LNCAP (cell line): ENCODE results near the gene IRAK2.

Experiments
- TF ChIP-seq, protein P1 (sequence below): fragments of 450-650 bp; IDR thresholded peaks from 2 replicates; pipeline ENCODE4 v1.5.1; 2017; ENCODE audit warnings: mild to moderate bottlenecking

IRAK2 gene

DNA sequence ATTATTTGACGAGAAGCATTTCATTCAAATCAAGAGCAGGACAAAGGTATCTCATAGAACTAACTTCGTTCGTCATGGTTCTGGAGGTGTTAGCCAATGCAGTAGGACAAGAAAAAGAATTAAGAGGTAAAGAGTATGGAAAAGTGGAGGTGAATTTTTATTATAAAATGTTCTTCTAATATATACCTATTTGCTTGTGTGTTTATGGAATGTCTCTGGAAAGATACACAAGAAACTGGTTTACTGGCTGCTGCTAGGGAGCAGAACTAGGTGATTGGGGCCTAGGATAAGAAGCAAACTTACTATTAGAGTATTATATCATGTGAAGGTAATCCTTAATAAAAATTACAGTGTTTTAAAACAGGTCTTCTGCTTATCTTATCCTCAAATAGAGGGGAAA lies 52.6 kb downstream of the IRAK2 start:
- TF ChIP-seq, protein P1, sequence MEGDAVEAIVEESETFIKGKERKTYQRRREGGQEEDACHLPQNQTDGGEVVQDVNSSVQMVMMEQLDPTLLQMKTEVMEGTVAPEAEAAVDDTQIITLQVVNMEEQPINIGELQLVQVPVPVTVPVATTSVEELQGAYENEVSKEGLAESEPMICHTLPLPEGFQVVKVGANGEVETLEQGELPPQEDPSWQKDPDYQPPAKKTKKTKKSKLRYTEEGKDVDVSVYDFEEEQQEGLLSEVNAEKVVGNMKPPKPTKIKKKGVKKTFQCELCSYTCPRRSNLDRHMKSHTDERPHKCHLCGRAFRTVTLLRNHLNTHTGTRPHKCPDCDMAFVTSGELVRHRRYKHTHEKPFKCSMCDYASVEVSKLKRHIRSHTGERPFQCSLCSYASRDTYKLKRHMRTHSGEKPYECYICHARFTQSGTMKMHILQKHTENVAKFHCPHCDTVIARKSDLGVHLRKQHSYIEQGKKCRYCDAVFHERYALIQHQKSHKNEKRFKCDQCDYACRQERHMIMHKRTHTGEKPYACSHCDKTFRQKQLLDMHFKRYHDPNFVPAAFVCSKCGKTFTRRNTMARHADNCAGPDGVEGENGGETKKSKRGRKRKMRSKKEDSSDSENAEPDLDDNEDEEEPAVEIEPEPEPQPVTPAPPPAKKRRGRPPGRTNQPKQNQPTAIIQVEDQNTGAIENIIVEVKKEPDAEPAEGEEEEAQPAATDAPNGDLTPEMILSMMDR: no peak

DNA sequence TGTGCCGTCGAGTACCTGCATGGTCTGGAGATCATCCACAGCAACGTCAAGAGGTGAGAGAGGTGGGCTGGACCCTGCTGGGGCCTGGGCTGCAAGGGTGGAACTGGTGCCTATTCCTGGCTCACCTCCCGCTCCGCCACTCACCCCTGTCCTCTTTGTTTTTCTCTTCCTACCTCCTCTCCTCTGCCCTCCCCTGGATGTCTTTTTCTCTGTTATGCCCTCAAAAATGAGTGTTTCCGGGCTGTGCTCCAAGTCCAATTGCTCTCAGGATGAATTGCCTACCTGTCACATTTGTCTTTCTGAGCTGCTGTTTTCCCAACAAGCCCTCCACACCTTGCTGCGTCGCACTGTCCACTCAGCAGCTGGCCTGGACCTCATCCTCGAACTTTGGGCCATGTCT lies 55.0 kb downstream of the IRAK2 start:
- TF ChIP-seq, protein P1: no peak

DNA sequence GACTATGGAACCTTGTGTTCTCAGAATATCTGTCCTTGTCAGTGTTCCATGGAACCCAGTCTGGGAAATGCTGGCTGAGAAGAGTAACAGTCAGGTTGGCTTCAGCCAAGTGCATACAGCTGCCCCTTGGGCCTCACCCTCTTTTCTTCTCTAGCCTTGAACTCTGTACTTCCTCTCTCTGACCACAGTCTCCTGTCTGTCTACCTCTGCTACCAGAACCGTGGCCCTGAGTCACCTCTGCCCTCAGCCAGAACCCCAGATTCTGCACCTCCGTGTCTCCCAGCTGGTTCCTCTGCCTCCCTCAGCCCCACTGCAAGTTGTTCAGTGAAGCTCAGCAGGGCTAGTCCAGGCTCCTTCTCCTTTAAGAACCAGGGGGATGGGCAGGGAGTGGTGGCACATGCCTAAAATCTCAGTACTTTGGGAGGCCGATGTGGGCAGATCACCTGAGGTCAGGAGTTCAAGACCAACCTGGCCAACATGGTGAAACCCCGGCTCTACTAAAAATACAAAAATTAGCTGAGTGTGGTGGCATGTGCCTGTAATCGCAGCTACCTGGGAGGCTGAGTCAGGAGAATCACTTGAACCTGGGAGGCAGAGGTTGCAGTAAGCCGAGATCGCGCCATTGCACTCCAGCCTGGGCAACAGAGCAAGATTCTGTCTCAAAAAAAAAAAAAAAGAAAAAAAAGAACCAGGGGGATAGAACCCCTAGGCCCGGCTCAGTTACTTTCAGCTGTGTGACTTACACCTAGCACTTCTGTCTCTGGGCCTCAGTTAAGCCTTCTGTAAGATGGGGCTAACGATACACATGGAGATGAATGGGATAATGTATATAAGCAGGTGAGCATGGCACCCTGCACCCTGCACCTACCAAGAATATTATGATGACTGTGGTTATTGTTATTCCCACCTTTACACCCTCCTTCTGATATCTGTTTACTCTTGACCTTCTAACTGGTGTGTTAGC lies 59.2 kb downstream of the IRAK2 start:
- TF ChIP-seq, protein P1: no peak

DNA sequence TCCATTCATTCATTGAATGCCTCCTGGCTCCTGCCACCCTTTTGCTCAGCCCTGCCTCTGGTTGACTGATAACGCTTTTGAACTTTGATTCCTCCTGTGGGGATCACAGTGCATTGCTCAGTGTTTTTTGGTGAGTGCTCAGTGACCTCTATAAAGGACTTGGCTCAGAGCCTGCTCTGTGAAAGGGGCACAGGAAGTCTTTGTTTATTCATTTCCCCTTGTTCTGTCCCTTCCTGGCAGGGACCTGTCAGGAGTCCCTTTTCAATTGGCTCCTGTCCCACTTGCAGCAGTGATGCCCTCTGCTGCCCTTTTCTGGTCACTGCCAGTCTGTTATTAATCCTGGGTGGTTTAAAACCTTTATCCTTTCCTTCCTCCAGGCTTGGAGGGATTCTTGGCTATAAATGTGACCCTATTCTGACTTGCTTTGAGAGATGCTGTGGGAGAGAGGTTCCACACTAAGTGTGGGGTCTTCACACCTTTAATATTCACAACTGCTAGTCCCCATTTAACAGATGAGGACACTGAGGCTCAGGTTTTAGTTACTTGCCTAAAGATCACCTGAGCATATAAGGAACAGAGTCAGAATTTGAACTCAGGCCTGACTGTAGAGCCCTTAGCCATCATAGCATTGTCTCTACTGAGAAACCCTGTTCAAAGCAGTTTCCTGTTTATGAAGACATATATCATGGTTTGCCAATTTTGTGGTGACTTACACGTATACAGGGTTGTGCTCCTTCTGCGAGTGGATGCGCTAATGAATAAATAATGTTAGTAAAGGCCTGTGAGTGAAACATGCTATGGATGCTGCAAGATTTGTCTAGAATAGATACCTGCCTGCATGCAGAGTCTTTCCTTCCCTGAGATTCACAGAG lies 60.3 kb downstream of the IRAK2 start:
- TF ChIP-seq, protein P1: peak; percentile 92

DNA sequence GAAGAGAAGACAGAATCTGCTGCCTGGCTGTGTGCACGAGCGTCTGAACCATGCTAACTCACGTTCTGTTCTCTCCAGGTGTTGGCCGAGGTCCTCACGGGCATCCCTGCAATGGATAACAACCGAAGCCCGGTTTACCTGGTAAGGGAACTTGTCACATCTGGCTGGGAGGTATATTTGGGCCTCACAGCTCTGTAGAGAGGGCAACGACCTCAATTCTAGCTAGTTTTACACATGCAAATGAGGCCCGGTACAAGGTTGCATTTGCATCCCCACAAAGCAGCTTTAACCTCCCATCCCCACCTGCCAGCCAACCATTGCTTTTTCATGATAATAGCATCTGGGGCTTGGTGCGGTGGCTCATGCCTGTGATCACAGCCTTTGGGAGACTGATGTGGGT lies 61.6 kb downstream of the IRAK2 start:
- TF ChIP-seq, protein P1: no peak

DNA sequence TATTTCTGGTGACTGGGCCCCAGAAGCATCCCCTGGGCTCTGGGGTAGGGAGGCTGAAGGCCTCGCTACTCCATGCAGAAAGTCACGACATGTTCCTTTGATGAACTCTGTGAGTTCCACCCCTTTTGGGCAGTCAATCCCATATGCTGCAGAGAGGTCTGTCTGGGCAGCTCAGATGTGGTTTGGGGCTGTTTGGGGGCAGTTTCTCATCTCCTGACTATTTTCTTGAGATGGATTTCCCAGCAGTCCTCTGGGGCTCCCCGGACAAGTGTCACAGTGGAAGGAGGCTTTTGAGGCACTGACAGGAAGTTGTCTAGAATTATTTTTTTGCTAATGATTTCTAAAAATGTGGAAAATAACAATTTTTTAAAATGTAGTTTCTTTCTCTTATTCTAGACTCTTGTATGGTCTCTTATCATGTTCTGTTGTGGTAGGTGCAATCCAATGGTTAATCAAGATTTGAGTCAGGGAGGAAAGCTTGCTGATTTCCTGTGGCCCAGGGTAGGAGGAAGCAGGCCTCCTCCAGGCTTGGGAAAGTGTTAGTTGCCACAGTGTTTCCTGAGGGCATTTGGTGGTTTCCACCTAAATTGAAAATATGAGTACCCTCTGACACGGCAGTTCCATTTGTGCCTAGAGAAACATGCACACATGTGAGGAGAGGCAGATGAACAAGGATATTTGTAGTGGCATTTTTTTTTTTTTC lies 63.7 kb downstream of the IRAK2 start:
- TF ChIP-seq, protein P1: no peak

DNA sequence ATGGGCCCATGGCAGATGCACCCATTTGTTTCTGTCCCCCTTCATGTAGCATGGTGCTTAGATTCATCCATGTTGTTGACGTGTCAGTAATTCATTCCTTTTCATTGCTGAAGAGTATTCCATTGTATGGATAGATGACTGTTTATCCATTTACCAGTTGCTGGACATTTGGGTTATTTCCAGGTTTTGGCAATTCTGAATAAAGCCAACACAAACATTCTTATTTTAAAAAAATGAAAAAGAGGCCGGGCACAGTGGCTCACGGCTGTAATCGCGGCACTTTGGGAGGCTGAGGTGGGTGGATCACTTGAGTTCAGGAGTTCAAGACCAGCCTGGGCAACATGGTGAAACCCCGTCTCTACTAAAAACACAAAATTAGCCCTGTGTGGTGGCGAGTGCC lies 64.9 kb downstream of the IRAK2 start:
- TF ChIP-seq, protein P1: no peak
